Duodenal mucosa (tissue), 2 donors: ENCODE results near the gene LIMS2.

Experiments used
- H3K27ac ChIP-seq: one replicate; pipeline ENCODE4 v1.7.0; 2013; ENCODE audit warnings: low read depth, low read length
- H3K27me3 ChIP-seq, 2 donors: one replicate each; pipeline ENCODE4 v1.7.0; 2013; ENCODE audit warnings: low read length in 2 of 2, control low read depth in 1 of 2; ENCODE audit not compliant: insufficient read depth in 2 of 2, control insufficient read depth in 1 of 2
- H3K36me3 ChIP-seq, 2 donors: one replicate each; pipeline ENCODE4 v1.7.0; 2013; ENCODE audit warnings: low read length in 2 of 2, control low read depth in 1 of 2; ENCODE audit not compliant: insufficient read depth in 2 of 2, control insufficient read depth in 1 of 2
- H3K4me1 ChIP-seq, 2 donors: one replicate each; pipeline ENCODE4 v1.7.0; 2013; ENCODE audit warnings: low read length in 2 of 2, control low read depth in 1 of 2; ENCODE audit not compliant: insufficient read depth in 2 of 2, control insufficient read depth in 1 of 2
- H3K4me3 ChIP-seq, 2 donors: one replicate each; pipeline ENCODE4 v1.7.0; 2013; ENCODE audit warnings: low read length in 2 of 2, low read depth in 1 of 2
- H3K9ac ChIP-seq, 2 donors: one replicate each; pipeline ENCODE4 v1.7.0; 2013; ENCODE audit warnings: low read length in 2 of 2, low read depth in 1 of 2
- H3K9me3 ChIP-seq, 2 donors: one replicate each; pipeline ENCODE4 v1.7.0; 2013; ENCODE audit warnings: low read length in 2 of 2, control low read depth in 1 of 2; ENCODE audit not compliant: control insufficient read depth in 1 of 2

The LIMS2 gene

GRCh38 chr2:127673291-127674069, 1.9 kb downstream of the LIMS2 start:
- H3K9ac ChIP-seq: peak overlapping the region in 1 of 2 donors; percentile 18
- H3K9me3 ChIP-seq: no peaks in the 10 kb centered on the region
- no peaks in the 10 kb centered on the region for H3K36me3 ChIP-seq
- peak overlapping the region in 1 of 2 donors; percentile 52 for H3K4me3 ChIP-seq
- H3K27ac ChIP-seq: no peak overlapping the region
- peaks cover 45 to 62% of the 10 kb centered on the region in 2 donors for H3K27me3 ChIP-seq
- peaks cover 0 to 6% of the 10 kb centered on the region in 2 donors for H3K4me1 ChIP-seq

- peak overlapping the region in 1 of 2 donors; percentile 16 for H3K4me3 ChIP-seq
- no peak overlapping the region for H3K27ac ChIP-seq
- H3K4me1 ChIP-seq: peaks cover 0 to 6% of the 10 kb centered on the region in 2 donors
- H3K27me3 ChIP-seq: peaks cover 43 to 57% of the 10 kb centered on the region in 2 donors
- H3K9me3 ChIP-seq: no peaks in the 10 kb centered on the region
- no peak overlapping the region for H3K9ac ChIP-seq
- H3K36me3 ChIP-seq: no peaks in the 10 kb centered on the region
Observed at GRCh38 chr2:127672341-127673224, 2.7 kb downstream of the LIMS2 start.

GRCh38 chr2:127671557-127672302, 3.6 kb downstream of the LIMS2 start:
- H3K4me3 ChIP-seq: no peak overlapping the region
- no peaks in the 10 kb centered on the region for H3K9me3 ChIP-seq
- no peak overlapping the region for H3K27ac ChIP-seq
- H3K4me1 ChIP-seq: peaks cover 0 to 6% of the 10 kb centered on the region in 2 donors
- H3K27me3 ChIP-seq: peaks cover 34 to 49% of the 10 kb centered on the region in 2 donors
- no peaks in the 10 kb centered on the region for H3K36me3 ChIP-seq
- no peak overlapping the region for H3K9ac ChIP-seq

- Histone ChIP-seq H3K36me3 (no peaks in the 10 kb centered on the region), H3K4me3 (no peak overlapping the region), H3K27ac (no peak overlapping the region), H3K9me3 (no peaks in the 10 kb centered on the region), H3K27me3 (peaks cover 27 to 41% of the 10 kb centered on the region in 2 donors), H3K4me1 (peaks cover 0 to 3% of the 10 kb centered on the region in 2 donors), H3K9ac (no peak overlapping the region)
Observed at GRCh38 chr2:127670957-127671290, 4.4 kb downstream of the LIMS2 start.

- Histone ChIP-seq H3K9ac (no peak overlapping the region), H3K36me3 (no peaks in the 10 kb centered on the region), H3K27me3 (peaks cover 29 to 36% of the 10 kb centered on the region in 2 donors), H3K4me1 (no peaks in the 10 kb centered on the region), H3K9me3 (no peaks in the 10 kb centered on the region), H3K27ac (no peak overlapping the region), H3K4me3 (no peak overlapping the region)
Observed at GRCh38 chr2:127670055-127670956, 5.0 kb downstream of the LIMS2 start.

- H3K4me3 ChIP-seq: no peak overlapping the region
- no peak overlapping the region for H3K27ac ChIP-seq
- no peaks in the 10 kb centered on the region for H3K9me3 ChIP-seq
- no peak overlapping the region for H3K9ac ChIP-seq
- H3K4me1 ChIP-seq: no peaks in the 10 kb centered on the region
- H3K36me3 ChIP-seq: no peaks in the 10 kb centered on the region
- peaks cover 31 to 34% of the 10 kb centered on the region in 2 donors for H3K27me3 ChIP-seq
Observed at GRCh38 chr2:127669056-127669455, 6.3 kb downstream of the LIMS2 start.

GRCh38 chr2:127665267-127665893, 9.9 kb downstream of the LIMS2 start:
- Histone ChIP-seq H3K27ac (no peak overlapping the region), H3K4me1 (peaks cover 0 to 2% of the 10 kb centered on the region in 2 donors), H3K4me3 (no peak overlapping the region)

GRCh38 chr2:127664895-127665225, 10.5 kb downstream of the LIMS2 start:
- H3K9ac ChIP-seq: no peak overlapping the region
- H3K9me3 ChIP-seq: no peaks in the 10 kb centered on the region
- H3K27ac ChIP-seq: peak overlapping the region; percentile 25
- no peaks in the 10 kb centered on the region for H3K36me3 ChIP-seq
- peak overlapping the region in 1 of 2 donors; percentile 32 for H3K4me3 ChIP-seq
- H3K4me1 ChIP-seq: peaks cover 0 to 2% of the 10 kb centered on the region in 2 donors
- peaks cover 15 to 29% of the 10 kb centered on the region in 2 donors for H3K27me3 ChIP-seq

More at GRCh38 chr2:127665267-127665893, 9.9 kb downstream of the LIMS2 start:
- H3K27me3 ChIP-seq: peaks cover 15 to 29% of the 10 kb centered on the region in 2 donors
- no peaks in the 10 kb centered on the region for H3K36me3 ChIP-seq
- no peak overlapping the region for H3K9ac ChIP-seq
- no peaks in the 10 kb centered on the region for H3K9me3 ChIP-seq
